ENCODE data around the gene LSP1. TPM values are rescaled to one million over a fixed set of nuclear protein-coding genes. Genes with fewer than 3 reads are reported as not detected.

The LSP1 gene
- total and polyA plus RNA-seq, 2 of the 8 experiments (the other 6 are each of a cell fraction or from before 2014, with no cell fraction given), result 0.03 TPM; not detected in 1

DNA sequence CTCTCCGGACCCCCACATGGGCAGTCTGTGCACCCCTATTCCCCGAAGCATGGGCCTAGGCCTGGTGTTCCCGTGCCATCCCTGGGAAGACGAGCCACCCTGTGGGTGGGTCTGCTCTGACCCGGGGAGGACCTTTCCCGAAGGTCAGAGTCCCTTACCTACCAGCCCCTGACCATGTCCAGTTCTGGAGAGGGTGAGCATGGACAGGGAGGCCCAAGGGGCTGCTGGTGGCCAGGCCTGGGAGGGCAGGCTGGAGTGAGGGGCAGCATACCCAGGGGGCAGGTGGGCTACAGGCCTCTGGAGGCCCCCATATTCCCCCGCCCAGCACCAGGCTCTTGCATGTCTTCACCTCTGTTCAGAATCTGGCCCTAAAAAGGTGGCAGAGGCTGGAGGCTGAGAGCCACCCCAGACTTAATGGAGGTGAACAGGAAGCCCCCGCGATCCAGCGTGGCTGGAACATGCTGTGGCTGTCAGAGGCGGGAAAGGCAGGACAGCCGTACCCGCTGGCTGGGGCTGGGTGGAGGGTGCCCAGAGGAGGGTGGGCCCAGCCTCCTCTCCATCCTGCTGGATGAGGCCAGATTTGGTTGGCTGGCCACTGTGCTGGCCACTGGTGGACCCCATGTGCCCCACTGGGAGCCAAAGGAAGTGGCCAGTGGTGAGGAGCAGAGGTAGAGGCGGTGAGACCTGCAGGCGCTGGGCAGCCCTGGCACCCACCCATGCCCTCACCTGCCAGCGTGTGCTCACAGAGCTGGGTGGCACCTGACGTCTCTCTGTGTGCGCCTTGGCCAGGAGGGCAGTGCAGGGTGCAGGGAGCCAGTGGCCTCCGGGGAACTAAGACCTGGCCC, 29.3 kb upstream of the LSP1 start:
- no peaks in the 10 kb centered on the region for H3K36me3 ChIP-seq (ENCODE audit: control insufficient read depth in 2 of 4, insufficient read depth in 4 of 4, low read length in 3 of 4)
- H3K27ac ChIP-seq (ENCODE audit: low read depth, low read length), result no peak overlapping the region
- H3K23ac ChIP-seq (ENCODE audit: insufficient read length), result no peak overlapping the region
- H3K56ac ChIP-seq (replicated peaks; ENCODE audit: insufficient read length, low read depth, low read length), result no peak overlapping the region
- ChIA-PET POLR2A (ENCODE audit: partially characterized antibody) (no interaction called here), CTCF (ENCODE audit: partially characterized antibody) (interaction anchor here (0.7 to 15.8 kb wide), 24 partner anchors 9 to 559 kb away, joined by 3 to 439 read pairs (median 8); partner anchors contain the start of genes MRPL23 and SYT8)
- no peaks in the 10 kb centered on the region for H3K79me2 ChIP-seq (ENCODE audit: control insufficient read depth in 1 of 2, insufficient read depth in 2 of 2, low read length in 2 of 2)
- no peak overlapping the region for H2BK20ac ChIP-seq (ENCODE audit: low read length)
- no peak overlapping the region for H2BK12ac ChIP-seq (ENCODE audit: low read depth, low read length)
- peaks cover 0 to 7% of the 10 kb centered on the region in 2 experiments; a peak in 2 of 4 replicates for H3K9me3 ChIP-seq (ENCODE audit: insufficient read depth in 2 of 2, low read depth in 1 of 2, low read length in 1 of 2)
- H3K4me3 ChIP-seq (ENCODE audit: extremely low read depth in 1 of 4, insufficient read depth in 2 of 4, low read depth in 3 of 4, low read length in 4 of 4), result no peak overlapping the region
- no peak overlapping the region for H2BK120ac ChIP-seq (replicated peaks; ENCODE audit: low read depth, low read length)
- H4K91ac ChIP-seq (replicated peaks; ENCODE audit: insufficient read length, low read length), result no peak overlapping the region
- no peak overlapping the region for H3K4me2 ChIP-seq (ENCODE audit: insufficient read depth in 1 of 2, low read depth in 2 of 2, low read length in 2 of 2)
- H3K27me3 ChIP-seq (replicated peaks in 1 of 4; ENCODE audit: control insufficient read depth in 3 of 4, extremely low read depth in 1 of 4, insufficient read depth in 3 of 4, low read length in 3 of 4), result no peaks in the 10 kb centered on the region
- FAIRE-seq, result no peak
- 91% methylated on average over 16 of the region's 19 CpGs; no CpG with 5 or more reads in 1 of the 2 experiments for WGBS, 2 experiments (ENCODE audit: extremely low coverage in 1 of 2, insufficient coverage in 1 of 2, insufficient read length in 1 of 2, insufficient replicate concordance in 2 of 2, low coverage in 1 of 2, low lambda C conversion rate in 2 of 2, missing lambda C conversion rate in 1 of 2)
- no peak overlapping the region for H2AFZ ChIP-seq (ENCODE audit: low read length)
- no peak overlapping the region for H2BK15ac ChIP-seq (ENCODE audit: low read length)
- H4K8ac ChIP-seq (ENCODE audit: extremely low read depth, insufficient read depth, low read length), result no peak overlapping the region
- no peak overlapping the region for H2AK5ac ChIP-seq (ENCODE audit: low read depth, low read length)
- no peak overlapping the region for H2BK5ac ChIP-seq (ENCODE audit: low read depth, low read length)
- H3K18ac ChIP-seq (ENCODE audit: extremely low read depth, low read length), result no peak overlapping the region
- no peak for DNase-seq (ENCODE audit: low read depth in 1 of 2, low spot score in 2 of 2)
- H3K23me2 ChIP-seq (ENCODE audit: low read depth, low read length), result peaks cover 8% of the 10 kb centered on the region; the same call in 1 of the 2 replicates
- no peak overlapping the region for H3K4ac ChIP-seq (replicated peaks; ENCODE audit: insufficient read length, low read depth, low read length)
- no peak overlapping the region for H3K14ac ChIP-seq (ENCODE audit: insufficient read length)
- no peaks in the 10 kb centered on the region for H3K79me1 ChIP-seq (ENCODE audit: low read depth, low read length)
- H4K5ac ChIP-seq (ENCODE audit: insufficient read length, low read depth, low read length), result no peak overlapping the region
- peaks cover 0 to 2% (median 0%) of the 10 kb centered on the region in 4 experiments; a peak in 3 of 7 replicates for H3K4me1 ChIP-seq (replicated peaks in 1 of 4; ENCODE audit: control insufficient read depth in 3 of 4, insufficient read depth in 4 of 4, low read length in 3 of 4)
- peaks cover 0 to 8% of the 10 kb centered on the region in 2 experiments for H4K20me1 ChIP-seq (replicated peaks in 1 of 2; ENCODE audit: control insufficient read depth in 1 of 2, insufficient read depth in 2 of 2, low read length in 2 of 2)
- no peak overlapping the region for H3K9ac ChIP-seq (replicated peaks in 1 of 4; ENCODE audit: extremely low read depth in 1 of 4, low read depth in 3 of 4, low read length in 3 of 4)
- TF ChIP-seq TAF7 (optimal IDR thresholded peaks at IDR 0.05; ENCODE audit: borderline replicate concordance, low read depth, low read length), result no peak
- TF ChIP-seq GABPA (IDR thresholded peaks at IDR 0.05; ENCODE audit: borderline replicate concordance, insufficient read depth, low read length), result no peak
- no peak for TF ChIP-seq YY1 (IDR thresholded peaks at IDR 0.05; ENCODE audit: low read depth, low read length)
- no peak for TF ChIP-seq HDAC2 (IDR thresholded peaks at IDR 0.05; ENCODE audit: borderline replicate concordance in 1 of 2, low read depth in 2 of 2, low read length in 2 of 2)
- no peak for TF ChIP-seq JUN (IDR thresholded peaks at IDR 0.05; ENCODE audit: low read depth, low read length)
- TF ChIP-seq KDM1A (IDR thresholded peaks at IDR 0.05; ENCODE audit: borderline replicate concordance, low read length), result no peak
- no peak for TF ChIP-seq BRCA1 (IDR thresholded peaks at IDR 0.05; ENCODE audit: low read depth, low read length)
- TF ChIP-seq ATF2 (IDR thresholded peaks at IDR 0.05; ENCODE audit: low read length), result no peak
- TF ChIP-seq SRF (IDR thresholded peaks at IDR 0.05; ENCODE audit: low read depth, low read length), result no peak

Measured in H1 (cell line).